H1 (cell line): ENCODE results near the gene EPHA8. TPM values are rescaled to one million over a fixed set of nuclear protein-coding genes. Genes with fewer than 3 reads are reported as not detected.

Experiments used
- RAD21 ChIP-seq, 2 experiments: IDR thresholded peaks in 1 of 2; conservative IDR thresholded peaks in 1 of 2; 2 replicates each; pipeline ENCODE4 v1.6.1; 2011; ENCODE audit warnings: low read depth in 2 of 2, low read length in 2 of 2, improper control_type of control experiment in 1 of 2, inconsistent platforms in 1 of 2, mild to moderate bottlenecking in 1 of 2, moderate library complexity in 1 of 2
- SIX5 ChIP-seq: IDR thresholded peaks from 2 replicates; pipeline ENCODE4 v1.6.1; 2011; ENCODE audit warnings: mild to moderate bottlenecking, low read depth, low read length
- TAF7 ChIP-seq: optimal IDR thresholded peaks from 2 replicates; pipeline ENCODE3; 2011; ENCODE audit warnings: low read depth, mild to moderate bottlenecking, inconsistent platforms, low read length, moderate library complexity, borderline replicate concordance
- TCF12 ChIP-seq: IDR thresholded peaks from 2 replicates; pipeline ENCODE4 v1.6.1; 2011; ENCODE audit warnings: low read depth, mild to moderate bottlenecking, low read length
- polyA plus RNA-seq, 7 experiments: library from polyadenylated mRNA; depleted of rRNA in 3 of 7; stranded (reverse) in 5 of 7; unstranded in 2 of 7; fragments of >200 nt in 5 of 7; fragments of 200-250 nt in 2 of 7; gene quantifications; 1 replicate in 5 of 7; 2 replicates in 1 of 7; 4 replicates in 1 of 7; pipeline versions ENCODE4 v1.2.1 to v1.2.3, GENCODE V29; 2011 to 2013; ENCODE audit warnings: missing spikeins in 2 of 7, mixed read lengths in 2 of 7
- total RNA-seq: library from RNA; stranded (reverse); fragmentation: NEBNext Ultra II Directional; extraction: Animal tissue kit (Norgen Biotek cat#: 25700); gene quantifications from 2 replicates; pipeline ENCODE4 v1.2.1, GENCODE V29; 2021

EPHA8 gene
- total and polyA plus RNA-seq, 2 of the 8 experiments (the other 6 are each of a cell fraction or from before 2014, with no cell fraction given), result 4.0 to 8.4 TPM

DNA sequence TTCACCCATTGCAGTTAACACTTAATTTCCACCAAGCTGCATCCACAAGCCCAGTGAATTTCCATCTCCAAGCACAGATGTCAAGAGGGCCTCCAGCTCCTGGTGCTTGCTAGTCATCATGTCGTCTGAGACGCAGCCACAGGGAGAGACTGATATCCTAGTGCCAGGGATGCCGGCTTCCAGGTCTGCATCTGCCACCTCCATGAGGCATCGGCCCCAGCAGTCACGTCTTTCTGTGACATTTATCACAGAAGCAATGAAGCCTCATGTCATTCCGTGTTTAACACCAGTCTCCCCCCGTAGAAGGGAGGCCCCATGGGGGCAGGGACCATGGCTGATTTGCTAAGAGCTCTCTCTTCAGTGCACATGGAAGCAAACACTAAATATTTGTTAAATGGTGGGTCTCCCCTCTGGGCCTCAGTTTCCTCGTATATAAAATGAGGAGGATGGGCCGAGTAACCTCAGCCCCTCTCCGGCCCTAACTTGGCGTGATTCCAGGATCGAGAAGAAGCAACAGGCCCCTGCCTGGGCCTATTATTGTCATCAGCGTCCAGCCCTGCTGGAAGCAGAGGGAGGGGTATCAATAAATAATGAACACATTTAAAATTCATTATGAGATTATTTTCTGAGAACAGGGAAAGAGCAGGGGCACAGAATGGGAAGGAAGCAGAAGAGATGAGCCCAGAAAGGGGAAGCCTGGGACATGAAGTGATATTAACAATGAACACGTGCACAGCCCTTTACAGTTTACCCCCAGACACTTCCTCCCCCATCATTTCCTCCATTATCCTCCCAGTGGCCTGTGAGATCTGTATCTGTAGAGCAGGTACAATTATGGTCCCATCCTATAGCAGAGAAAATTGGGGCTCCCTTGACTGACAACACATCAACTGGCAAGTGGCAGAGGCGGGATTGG, 88.9 kb downstream of the EPHA8 start (continued):
- TF ChIP-seq RAD21 (IDR thresholded peaks at IDR 0.05 in 1 of 2, conservative IDR thresholded peaks at IDR 0.05 in 1 of 2; ENCODE audit: low read depth in 2 of 2, low read length in 2 of 2), result no peak
- TF ChIP-seq TAF7, result no peak
- no peak for TF ChIP-seq TCF12
- no peak for TF ChIP-seq SIX5
